Stimulated activated CD8-positive, alpha-beta memory T cell treated with anti-CD3 and anti-CD28 coated beads, Interleukin-12 subunit alpha, Interleukin-12 subunit beta, amount 100 ng/mL, for 1 hour (primary cell): ENCODE data around the gene KITLG.
"Not testable (repeated sequence)": the region's sequence is repeated elsewhere in the genome, so short reads cannot be mapped to it uniquely, and the experiment has no call there.

Experiments
- DNase-seq: peaks from one replicate; pipeline ENCODE4 v3.0.0-alpha.2; 2020; ENCODE audit warnings: low read depth

Gene KITLG

GRCh38 chr12:88493636-88494035 lies 86.6 kb downstream of the KITLG start:
- DNase-seq: no peak

GRCh38 chr12:88490425-88490824 lies 89.8 kb downstream of the KITLG start:
- no peak for DNase-seq

GRCh38 chr12:88472775-88473174 lies 107.5 kb downstream of the KITLG start:
- DNase-seq: no peak

- no peak for DNase-seq
Measured at GRCh38 chr12:88472248-88472647, 108.0 kb downstream of the KITLG start.

- no peak for DNase-seq
Measured at GRCh38 chr12:88471331-88472045, 108.8 kb downstream of the KITLG start.

GRCh38 chr12:88469154-88469553 lies 111.1 kb downstream of the KITLG start:
- DNase-seq: no peak

- no peak for DNase-seq
Measured at GRCh38 chr12:88468581-88468980, 111.7 kb downstream of the KITLG start.

- not testable (repeated sequence) for DNase-seq
Measured at GRCh38 chr12:88466708-88467107, 113.6 kb downstream of the KITLG start.

- DNase-seq: no peak
Measured at GRCh38 chr12:88458327-88458726, 121.9 kb downstream of the KITLG start.

GRCh38 chr12:88453323-88453722 lies 126.9 kb downstream of the KITLG start:
- DNase-seq: no peak

GRCh38 chr12:88451205-88451604 lies 129.1 kb downstream of the KITLG start:
- DNase-seq: no peak

- no peak for DNase-seq
Measured at GRCh38 chr12:88450136-88450535, 130.1 kb downstream of the KITLG start.

GRCh38 chr12:88448337-88448915 lies 131.8 kb downstream of the KITLG start:
- DNase-seq: no peak

GRCh38 chr12:88445705-88446394 lies 134.4 kb downstream of the KITLG start:
- DNase-seq: no peak

GRCh38 chr12:88444481-88444880 lies 135.8 kb downstream of the KITLG start:
- no peak for DNase-seq
